ENCODE data around the gene GSTO1.

The GSTO1 gene

GRCh38 chr10:104307576-104308438 is 53.1 kb downstream of the GSTO1 start:
- no peak for TF ChIP-seq CTCF (IDR thresholded peaks at IDR 0.05; ENCODE audit: low read depth, low read length)

GRCh38 chr10:104308439-104308903 is 53.8 kb downstream of the GSTO1 start:
- no peak for TF ChIP-seq CTCF (IDR thresholded peaks at IDR 0.05; ENCODE audit: low read depth, low read length)
- no peak for DNase-seq (ENCODE audit: extremely low read depth, low read depth)

More at GRCh38 chr10:104307576-104308438, 53.1 kb downstream of the GSTO1 start:
- DNase-seq (ENCODE audit: extremely low read depth, low read depth), result no peak

DNA sequence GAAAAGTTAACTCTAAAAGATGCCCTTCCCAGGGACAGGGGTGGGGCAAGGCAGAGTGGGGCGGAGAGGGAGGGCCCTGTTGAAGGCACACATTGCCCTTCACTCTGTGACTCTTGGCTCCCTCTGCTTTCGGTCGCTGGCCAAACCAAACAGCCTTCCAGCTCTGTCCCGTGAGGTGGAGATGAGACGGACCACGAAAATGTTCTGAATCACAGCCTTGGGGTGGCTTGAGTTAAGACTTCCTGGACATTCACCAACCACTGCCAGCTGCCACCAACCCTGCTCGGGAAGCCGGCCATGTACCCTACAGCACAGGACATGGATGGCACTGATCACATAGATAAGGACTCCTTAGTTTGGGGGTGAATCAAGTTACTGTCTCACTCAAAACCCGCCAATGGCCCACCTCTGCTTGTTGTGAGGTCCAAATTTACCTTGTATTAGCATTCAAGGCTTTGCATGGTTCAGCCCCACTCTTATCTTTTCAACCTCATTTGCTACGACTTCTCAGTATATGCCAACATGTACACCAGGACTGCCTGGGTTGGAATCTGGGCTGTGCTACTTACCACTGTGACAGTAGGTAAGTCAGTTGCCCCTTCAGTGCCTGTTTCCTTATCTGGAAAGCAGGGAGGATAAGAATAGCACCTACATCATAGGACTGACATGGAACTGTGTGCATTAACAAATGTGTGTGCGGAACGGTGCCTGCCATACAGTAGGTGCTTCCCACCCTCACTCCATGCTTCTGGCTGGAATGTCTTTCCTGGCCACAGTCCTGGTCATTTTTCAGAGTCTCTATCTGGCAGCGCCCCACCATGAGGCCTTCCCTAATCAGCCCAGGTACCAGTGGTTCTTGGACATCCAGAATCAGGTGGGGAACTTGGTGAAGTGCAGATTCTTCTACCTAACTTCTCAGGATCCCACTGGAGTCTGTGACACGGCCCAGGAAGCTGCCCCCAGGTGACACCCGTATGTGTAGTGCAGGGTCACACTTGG is 55.6 kb downstream of the GSTO1 start:
- DNase-seq (ENCODE audit: extremely low read depth, low read depth), result peak; percentile 56
- TF ChIP-seq CTCF (IDR thresholded peaks at IDR 0.05; ENCODE audit: low read depth, low read length), result no peak

DNA sequence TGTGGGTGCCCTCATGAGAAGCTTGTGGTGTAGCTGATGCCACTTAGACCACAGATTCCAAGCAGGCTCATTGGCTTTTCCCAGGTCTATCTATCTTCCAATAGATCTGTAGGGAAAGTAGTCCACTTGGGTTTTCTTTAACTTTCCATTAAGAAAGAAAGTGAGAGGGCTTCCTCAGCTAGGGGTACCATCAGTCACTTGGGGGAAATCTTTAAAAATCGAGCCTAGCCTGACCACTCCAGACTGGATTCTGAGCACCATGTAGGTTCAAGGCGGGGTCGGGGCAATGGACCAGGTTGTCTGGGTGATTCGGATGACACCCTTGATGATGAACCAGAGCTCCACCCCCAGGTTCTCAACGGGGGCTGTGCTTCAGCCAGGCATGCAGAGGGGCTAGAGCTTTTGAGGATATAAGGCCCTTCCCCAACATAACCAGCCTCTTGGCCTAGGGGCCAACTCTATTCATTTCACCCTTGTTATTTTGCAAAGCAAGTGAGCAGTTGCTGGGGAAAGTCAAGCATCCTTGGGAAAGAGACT is 56.6 kb downstream of the GSTO1 start:
- TF ChIP-seq CTCF (IDR thresholded peaks at IDR 0.05; ENCODE audit: low read depth, low read length), result no peak
- DNase-seq (ENCODE audit: extremely low read depth, low read depth), result no peak

DNA sequence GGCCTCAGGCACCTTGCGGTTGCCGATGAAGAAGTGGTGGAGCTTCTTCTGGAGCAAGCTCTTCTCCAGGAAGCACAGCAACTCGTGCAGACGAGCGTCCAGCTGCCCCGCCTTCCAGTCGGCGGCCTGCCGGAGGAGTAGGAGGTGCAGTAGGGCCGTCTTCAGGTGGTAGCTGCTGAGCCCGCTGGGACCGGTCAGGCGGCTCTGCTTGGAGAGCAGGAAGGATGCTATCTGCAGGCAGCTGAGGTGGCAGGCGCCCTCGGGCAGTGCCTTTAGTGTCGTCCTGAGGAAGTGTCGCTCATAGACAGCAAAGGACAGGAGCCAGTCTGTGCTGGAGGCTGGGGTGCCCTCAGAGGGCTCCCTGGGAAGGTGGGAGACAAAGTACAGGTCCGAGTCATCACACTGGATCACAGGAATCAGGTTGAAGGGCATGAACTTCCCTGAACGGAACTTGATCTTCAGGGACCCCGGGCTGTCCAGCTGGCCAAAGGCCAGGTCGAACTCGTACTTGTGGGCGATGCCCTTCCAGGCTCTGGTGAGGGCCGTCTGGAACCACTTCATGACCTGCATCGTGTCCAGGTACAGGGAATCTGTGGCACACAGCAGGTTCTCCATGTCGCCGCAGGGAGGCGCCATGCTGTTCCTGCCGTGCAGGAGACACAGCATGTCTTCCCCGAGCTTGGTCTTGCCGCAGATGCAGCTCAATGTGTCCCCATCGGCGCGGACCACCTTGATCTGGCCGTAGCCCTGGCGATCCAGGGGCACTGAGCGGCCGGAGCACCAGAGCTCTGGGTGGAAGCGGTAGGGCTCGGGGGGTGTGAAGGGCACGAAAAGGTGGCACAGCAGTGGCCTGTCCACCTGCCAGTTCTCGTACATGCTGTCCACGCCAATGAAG is 60.1 kb downstream of the GSTO1 start:
- no peak for TF ChIP-seq CTCF (IDR thresholded peaks at IDR 0.05; ENCODE audit: low read depth, low read length)
- DNase-seq (ENCODE audit: extremely low read depth, low read depth), result no peak

- no peak for DNase-seq (ENCODE audit: extremely low read depth, low read depth)
- TF ChIP-seq CTCF (IDR thresholded peaks at IDR 0.05; ENCODE audit: low read depth, low read length), result no peak
Measured at GRCh38 chr10:104315486-104315921, 60.8 kb downstream of the GSTO1 start.
